ENCODE results near the gene FKBP2. TPM values are rescaled to one million over a fixed set of nuclear protein-coding genes. Genes with fewer than 3 reads are reported as not detected.

Gene FKBP2
- total RNA-seq, 3 donors from 2014 or later (not counting 1 experiment from before 2014, with no cell fraction given), result 26.4 to 39.3 (median 30.3) TPM

GRCh38 chr11:64230171-64230984 lies 10.5 kb upstream of the FKBP2 start, which contains the start of gene DNAJC4:
DNAJC4 (plus strand) TSS chr11:64230548; CDS start chr11:64230855, 307 bp downstream.
- Mint-ChIP-seq H3K4me1 (peaks cover 22 to 49% of the 10 kb centered on the region in 2 donors), H3K27me3 (ENCODE audit: low read depth in 2 of 2) (no peaks in the 10 kb centered on the region), H3K36me3 (no peaks in the 10 kb centered on the region), H3K9me3 (no peaks in the 10 kb centered on the region), H3K4me3 (peak within 1 kb of the TSS; percentile 94), H3K27ac (peak within 1 kb of the TSS; percentile 93 to 97)
- under 1% methylated on average over 62 of the region's 62 CpGs for whole genome bisulfite sequencing (ENCODE audit: insufficient coverage)
- Histone ChIP-seq H3K9me3 (ENCODE audit: control insufficient read depth, insufficient read depth, low read length) (no peaks in the 10 kb centered on the region), H3K4me1 (ENCODE audit: control insufficient read depth, insufficient read depth, low read length) (peaks cover 66% of the 10 kb centered on the region), H3K27ac (ENCODE audit: low read length) (peak within 1 kb of the TSS; percentile 95), H3K4me3 (ENCODE audit: low read length) (peak within 1 kb of the TSS; percentile 93), H3K27me3 (ENCODE audit: control insufficient read depth, insufficient read depth, low read length) (no peaks in the 10 kb centered on the region), H3K36me3 (ENCODE audit: control insufficient read depth, insufficient read depth, low read length) (no peaks in the 10 kb centered on the region)
- DNase-seq, result peak; percentile 86 to 92
- intact Hi-C loops (cut with micrococcal nuclease), result loop anchor here (1.0 kb wide), 4 partner anchors 11 to 44 kb away; partner anchors contain the start of genes FKBP2 and STIP1
- peak; percentile 64 to 78 (median 65) for ATAC-seq
- no peak for TF ChIP-seq CTCF (IDR thresholded peaks at IDR 0.05)

- 1% methylated on average over 8 of the region's 8 CpGs for WGBS (ENCODE audit: insufficient coverage)
- Mint-ChIP-seq H3K36me3 (no peaks in the 10 kb centered on the region), H3K27me3 (ENCODE audit: low read depth in 2 of 2) (no peaks in the 10 kb centered on the region), H3K4me3 (peak overlapping the region; percentile 81), H3K27ac (peak overlapping the region; percentile 93 to 97), H3K4me1 (peaks cover 22 to 48% of the 10 kb centered on the region in 2 donors), H3K9me3 (no peaks in the 10 kb centered on the region)
- Histone ChIP-seq H3K4me3 (ENCODE audit: low read length) (peak overlapping the region; percentile 93), H3K36me3 (ENCODE audit: control insufficient read depth, insufficient read depth, low read length) (no peaks in the 10 kb centered on the region), H3K9me3 (ENCODE audit: control insufficient read depth, insufficient read depth, low read length) (no peaks in the 10 kb centered on the region), H3K27me3 (ENCODE audit: control insufficient read depth, insufficient read depth, low read length) (no peaks in the 10 kb centered on the region), H3K4me1 (ENCODE audit: control insufficient read depth, insufficient read depth, low read length) (peaks cover 67% of the 10 kb centered on the region), H3K27ac (ENCODE audit: low read length) (peak overlapping the region; percentile 95)
- no peak for TF ChIP-seq CTCF (IDR thresholded peaks at IDR 0.05)
- DNase-seq (no peak), ATAC-seq (no peak)
- intact Hi-C loops (cut with micrococcal nuclease), result loop anchor here (1.0 kb wide), 4 partner anchors 10 to 45 kb away; partner anchors contain the start of genes FKBP2 and STIP1
Observed at GRCh38 chr11:64230985-64231365, 9.9 kb upstream of the FKBP2 start.

GRCh38 chr11:64231546-64231945 lies 9.3 kb upstream of the FKBP2 start:
- 89% methylated on average over 7 of the region's 7 CpGs for WGBS (ENCODE audit: insufficient coverage)
- H3K4me1 Mint-ChIP-seq, result peaks cover 22 to 43% of the 10 kb centered on the region in 2 donors
- peak overlapping the region; percentile 48 to 93 for H3K27ac Mint-ChIP-seq
- intact Hi-C loops (cut with micrococcal nuclease), result no loop called here
- Histone ChIP-seq H3K4me3 (ENCODE audit: low read length) (no peak overlapping the region), H3K27me3 (ENCODE audit: control insufficient read depth, insufficient read depth, low read length) (no peaks in the 10 kb centered on the region), H3K36me3 (ENCODE audit: control insufficient read depth, insufficient read depth, low read length) (peaks cover 2% of the 10 kb centered on the region), H3K4me1 (ENCODE audit: control insufficient read depth, insufficient read depth, low read length) (peaks cover 65% of the 10 kb centered on the region), H3K9me3 (ENCODE audit: control insufficient read depth, insufficient read depth, low read length) (no peaks in the 10 kb centered on the region), H3K27ac (ENCODE audit: low read length) (no peak overlapping the region)
- ATAC-seq (no peak), DNase-seq (no peak)
- H3K4me3 Mint-ChIP-seq, result peak overlapping the region; percentile 81
- H3K9me3 Mint-ChIP-seq, result no peaks in the 10 kb centered on the region
- no peaks in the 10 kb centered on the region for H3K27me3 Mint-ChIP-seq (ENCODE audit: low read depth in 2 of 2)
- no peak for TF ChIP-seq CTCF (IDR thresholded peaks at IDR 0.05)
- no peaks in the 10 kb centered on the region for H3K36me3 Mint-ChIP-seq
